Breast epithelium (tissue), 3 donors: ENCODE results near the gene DENND2C.

Experiments used
- POLR2A ChIP-seq: fragments of 450-650 bp; IDR thresholded peaks from one replicate; pipeline ENCODE4 v1.6.1; 2016; ENCODE audit warnings: antibody characterized with exemption, mild to moderate bottlenecking, moderate library complexity
- POLR2AphosphoS5 ChIP-seq, 3 donors: sonication (generic); formaldehyde crosslinking; IDR thresholded peaks; one replicate each; pipeline ENCODE4 v1.6.1; 2017; ENCODE audit warnings: antibody characterized with exemption in 3 of 3
- TF ChIP-seq, protein P1 (sequence below), 3 donors: fragments of 450-650 bp; IDR thresholded peaks; one replicate each; pipeline ENCODE4 v1.5.1; 2016 to 2017; ENCODE audit warnings: antibody characterized with exemption in 3 of 3, mild to moderate bottlenecking in 3 of 3, moderate library complexity in 3 of 3

DNA sequence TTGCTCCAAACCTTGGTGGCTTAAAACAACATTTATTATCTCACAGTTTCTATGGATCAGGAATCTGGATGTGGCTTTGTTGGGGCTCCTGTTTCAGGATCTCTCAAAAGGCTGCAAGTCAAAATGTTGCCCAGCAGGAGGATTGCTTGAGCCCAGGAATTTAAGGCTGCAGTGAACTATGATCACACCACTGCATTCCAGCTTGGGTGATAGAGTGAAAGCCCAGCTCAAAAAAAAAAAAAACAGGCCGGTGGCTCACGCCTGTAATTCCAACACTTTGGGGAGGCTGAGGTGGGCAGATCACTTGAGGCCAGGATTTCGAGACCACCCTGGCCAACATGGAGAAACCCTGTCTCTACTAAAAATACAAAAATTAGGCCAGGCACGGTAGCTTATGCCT is 118.4 kb downstream of the DENND2C start:
- TF ChIP-seq, protein P1, sequence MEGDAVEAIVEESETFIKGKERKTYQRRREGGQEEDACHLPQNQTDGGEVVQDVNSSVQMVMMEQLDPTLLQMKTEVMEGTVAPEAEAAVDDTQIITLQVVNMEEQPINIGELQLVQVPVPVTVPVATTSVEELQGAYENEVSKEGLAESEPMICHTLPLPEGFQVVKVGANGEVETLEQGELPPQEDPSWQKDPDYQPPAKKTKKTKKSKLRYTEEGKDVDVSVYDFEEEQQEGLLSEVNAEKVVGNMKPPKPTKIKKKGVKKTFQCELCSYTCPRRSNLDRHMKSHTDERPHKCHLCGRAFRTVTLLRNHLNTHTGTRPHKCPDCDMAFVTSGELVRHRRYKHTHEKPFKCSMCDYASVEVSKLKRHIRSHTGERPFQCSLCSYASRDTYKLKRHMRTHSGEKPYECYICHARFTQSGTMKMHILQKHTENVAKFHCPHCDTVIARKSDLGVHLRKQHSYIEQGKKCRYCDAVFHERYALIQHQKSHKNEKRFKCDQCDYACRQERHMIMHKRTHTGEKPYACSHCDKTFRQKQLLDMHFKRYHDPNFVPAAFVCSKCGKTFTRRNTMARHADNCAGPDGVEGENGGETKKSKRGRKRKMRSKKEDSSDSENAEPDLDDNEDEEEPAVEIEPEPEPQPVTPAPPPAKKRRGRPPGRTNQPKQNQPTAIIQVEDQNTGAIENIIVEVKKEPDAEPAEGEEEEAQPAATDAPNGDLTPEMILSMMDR (IDR thresholded peaks at IDR 0.05), result no peak
- TF ChIP-seq POLR2A (no peak), POLR2AphosphoS5 (IDR thresholded peaks at IDR 0.05) (no peak)
